IPS DF 6.9 (cell line): ENCODE results near the gene PTPRN2.

Source experiments
- DNase-seq: peaks from one replicate; pipeline ENCODE4 v3.0.0-alpha.2; 2013; ENCODE audit warnings: low read depth, low spot score
- H3K27ac ChIP-seq: one replicate; pipeline ENCODE4 v1.5.1; 2013; ENCODE audit warnings: low read length, control low read depth
- H3K27me3 ChIP-seq: 2 replicates; pipeline ENCODE4 v1.6.1; 2013; ENCODE audit warnings: mild to moderate bottlenecking, low read length; ENCODE audit not compliant: control insufficient read depth, insufficient read depth
- H3K36me3 ChIP-seq: 2 replicates; pipeline ENCODE4 v1.6.1; 2013; ENCODE audit warnings: low read length; ENCODE audit not compliant: control insufficient read depth, insufficient read depth
- H3K4me1 ChIP-seq: 2 replicates; pipeline ENCODE4 v1.6.1; 2013; ENCODE audit warnings: low read length; ENCODE audit not compliant: control insufficient read depth, insufficient read depth
- H3K4me3 ChIP-seq: 2 replicates; pipeline ENCODE4 v1.5.1; 2013; ENCODE audit warnings: mild to moderate bottlenecking, low read length
- H3K9me3 ChIP-seq: 2 replicates; pipeline ENCODE4 v1.6.1; 2013; ENCODE audit warnings: low read length, inconsistent platforms; ENCODE audit not compliant: control insufficient read depth, insufficient read depth
- WGBS: extraction: QIAGEN DNeasy Blood & Tissue Kit; methylation state at CpG from one replicate; pipeline ENCODE4 v1.1.7; 2013; ENCODE audit warnings: mixed read lengths, missing lambda C conversion rate; ENCODE audit not compliant: insufficient read length, insufficient coverage; 5-methylcytosine and 5-hydroxymethylcytosine counted together

PTPRN2 gene

GRCh38 chr7:157772486-157773130, 815.0 kb downstream of the PTPRN2 start:
- Histone ChIP-seq H3K9me3 (peaks cover 25% of the 10 kb centered on the region), H3K27me3 (no peaks in the 10 kb centered on the region), H3K4me3 (no peak overlapping the region), H3K36me3 (no peaks in the 10 kb centered on the region), H3K27ac (no peak overlapping the region), H3K4me1 (no peaks in the 10 kb centered on the region)
- no CpG with 5 or more reads among the region's 21 CpGs for WGBS
- DNase-seq = no peak

- WGBS = no CpG with 5 or more reads among the region's 6 CpGs
- Histone ChIP-seq H3K36me3 (no peaks in the 10 kb centered on the region), H3K27ac (no peak overlapping the region), H3K9me3 (peaks cover 33% of the 10 kb centered on the region), H3K4me3 (no peak overlapping the region), H3K27me3 (no peaks in the 10 kb centered on the region), H3K4me1 (no peaks in the 10 kb centered on the region)
- no peak for DNase-seq
Measured at GRCh38 chr7:157771689-157772088, 815.9 kb downstream of the PTPRN2 start.

- no peak for DNase-seq
- Histone ChIP-seq H3K27ac (no peak overlapping the region), H3K9me3 (peaks cover 33% of the 10 kb centered on the region), H3K27me3 (no peaks in the 10 kb centered on the region), H3K4me1 (no peaks in the 10 kb centered on the region), H3K4me3 (no peak overlapping the region), H3K36me3 (no peaks in the 10 kb centered on the region)
- no CpG with 5 or more reads among the region's 13 CpGs for WGBS
Measured at GRCh38 chr7:157770716-157771320, 816.8 kb downstream of the PTPRN2 start.

- H3K36me3 ChIP-seq = no peaks in the 10 kb centered on the region
- no peak for DNase-seq
- H3K27ac ChIP-seq = no peak overlapping the region
- no peak overlapping the region for H3K4me3 ChIP-seq
- peaks cover 30% of the 10 kb centered on the region for H3K9me3 ChIP-seq
- no peaks in the 10 kb centered on the region for H3K4me1 ChIP-seq
- WGBS = no CpG with 5 or more reads among the region's 19 CpGs
- H3K27me3 ChIP-seq = no peaks in the 10 kb centered on the region
Measured at GRCh38 chr7:157769526-157770215, 818.0 kb downstream of the PTPRN2 start.

- Histone ChIP-seq H3K27me3 (no peaks in the 10 kb centered on the region), H3K27ac (no peak overlapping the region), H3K9me3 (peaks cover 30% of the 10 kb centered on the region), H3K4me3 (no peak overlapping the region), H3K4me1 (no peaks in the 10 kb centered on the region), H3K36me3 (no peaks in the 10 kb centered on the region)
- no peak for DNase-seq
- WGBS = no CpG with 5 or more reads among the region's 17 CpGs
Measured at GRCh38 chr7:157769086-157769485, 818.5 kb downstream of the PTPRN2 start.

GRCh38 chr7:157768198-157768597, 819.4 kb downstream of the PTPRN2 start:
- no peaks in the 10 kb centered on the region for H3K36me3 ChIP-seq
- no peaks in the 10 kb centered on the region for H3K27me3 ChIP-seq
- H3K4me1 ChIP-seq = no peaks in the 10 kb centered on the region
- WGBS = no CpG with 5 or more reads among the region's 22 CpGs
- H3K27ac ChIP-seq = no peak overlapping the region
- DNase-seq = no peak
- H3K9me3 ChIP-seq = peaks cover 36% of the 10 kb centered on the region
- H3K4me3 ChIP-seq = no peak overlapping the region

- H3K9me3 ChIP-seq = peaks cover 36% of the 10 kb centered on the region
- no peaks in the 10 kb centered on the region for H3K27me3 ChIP-seq
- H3K4me1 ChIP-seq = no peaks in the 10 kb centered on the region; the same call in 1 of the 2 replicates
- H3K27ac ChIP-seq = no peak overlapping the region
- H3K4me3 ChIP-seq = no peak overlapping the region
- H3K36me3 ChIP-seq = no peaks in the 10 kb centered on the region
- no peak for DNase-seq
- no CpG with 5 or more reads among the region's 14 CpGs for WGBS
Measured at GRCh38 chr7:157767506-157768197, 820.0 kb downstream of the PTPRN2 start.

- no peaks in the 10 kb centered on the region; the same call in 1 of the 2 replicates for H3K4me1 ChIP-seq
- no peak overlapping the region for H3K27ac ChIP-seq
- no peaks in the 10 kb centered on the region for H3K27me3 ChIP-seq
- peaks cover 29% of the 10 kb centered on the region for H3K9me3 ChIP-seq
- DNase-seq = no peak
- H3K4me3 ChIP-seq = no peak overlapping the region
- no peaks in the 10 kb centered on the region for H3K36me3 ChIP-seq
Measured at GRCh38 chr7:157766098-157766497, 821.5 kb downstream of the PTPRN2 start.

GRCh38 chr7:157764946-157765537, 822.6 kb downstream of the PTPRN2 start:
- Histone ChIP-seq H3K27ac (no peak overlapping the region), H3K4me1 (no peaks in the 10 kb centered on the region; the same call in 1 of the 2 replicates), H3K4me3 (no peak overlapping the region), H3K9me3 (peaks cover 29% of the 10 kb centered on the region), H3K27me3 (no peaks in the 10 kb centered on the region), H3K36me3 (no peaks in the 10 kb centered on the region)
- no peak for DNase-seq
- WGBS = 100% methylated on average over 1 of the region's 1 CpG

- no peak overlapping the region for H3K4me3 ChIP-seq
- no peak overlapping the region for H3K27ac ChIP-seq
- no CpG with 5 or more reads among the region's 6 CpGs for WGBS
- no peak for DNase-seq
- peaks cover 29% of the 10 kb centered on the region for H3K9me3 ChIP-seq
- no peaks in the 10 kb centered on the region; the same call in 1 of the 2 replicates for H3K4me1 ChIP-seq
- H3K36me3 ChIP-seq = no peaks in the 10 kb centered on the region
- no peaks in the 10 kb centered on the region for H3K27me3 ChIP-seq
Measured at GRCh38 chr7:157764193-157764592, 823.4 kb downstream of the PTPRN2 start.
